ENCODE measurements around the gene AUTS2. TPM values are rescaled to one million over a fixed set of nuclear protein-coding genes. Genes with fewer than 3 reads are reported as not detected.

Gene AUTS2
- polyA plus RNA-seq, 1 donor (not counting 4 experiments of a cell fraction or from before 2014, with no cell fraction given), result 4.7 TPM

DNA sequence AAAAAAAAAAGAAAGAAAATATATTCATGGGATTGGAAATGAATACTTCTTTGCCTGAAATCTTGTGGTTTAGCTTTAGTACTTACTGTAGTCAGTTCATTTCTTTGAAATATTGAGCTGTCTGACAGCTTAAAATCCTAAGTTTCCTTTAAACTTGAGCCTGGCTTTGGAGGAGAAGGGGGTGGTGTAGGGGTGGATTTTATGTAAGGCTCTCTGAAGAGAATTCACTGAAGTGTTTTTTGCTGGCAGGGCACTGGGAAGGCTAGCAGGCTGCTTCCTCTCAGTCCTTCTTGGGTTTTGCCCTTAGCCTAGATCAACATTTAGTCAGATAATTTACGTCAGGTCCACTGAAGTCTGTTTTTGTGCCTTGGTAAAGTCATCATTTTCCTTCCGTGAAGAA is 516.5 kb downstream of the AUTS2 start:
- DNase-seq (ENCODE audit: low read depth, low spot score), result no peak
- Histone ChIP-seq H4K20me1 (ENCODE audit: control insufficient read depth, extremely low read depth, insufficient read depth, low read length) (no peaks in the 10 kb centered on the region), H3K4me2 (ENCODE audit: control insufficient read depth, extremely low read depth, insufficient read depth, low read depth, low read length) (no peak overlapping the region), H3K27ac (ENCODE audit: control insufficient read depth, insufficient read depth, low read length) (no peak overlapping the region), H3K36me3 (ENCODE audit: control insufficient read depth in 2 of 2, extremely low read depth in 1 of 2, insufficient read depth in 2 of 2, low read length in 2 of 2) (no peaks in the 10 kb centered on the region), H3K79me2 (ENCODE audit: control insufficient read depth, insufficient read depth, low read length) (no peaks in the 10 kb centered on the region), H2AFZ (ENCODE audit: control insufficient read depth, low read length) (no peak overlapping the region), H3K4me3 (ENCODE audit: control insufficient read depth in 2 of 3, extremely low read depth in 1 of 3, insufficient read depth in 2 of 3, low read depth in 1 of 3, low read length in 3 of 3) (no peak overlapping the region), H3K9me1 (ENCODE audit: control insufficient read depth, extremely low read depth, insufficient read depth, low read length) (no peaks in the 10 kb centered on the region), H3K27me3 (ENCODE audit: control insufficient read depth, extremely low read depth, insufficient read depth, low read length) (no peaks in the 10 kb centered on the region), H3K4me1 (ENCODE audit: control insufficient read depth, extremely low read depth, insufficient read depth, low read length) (no peaks in the 10 kb centered on the region), H3K9ac (ENCODE audit: control insufficient read depth, extremely low read depth, insufficient read depth, low read length) (no peak overlapping the region), H3K9me3 (ENCODE audit: control insufficient read depth, low read depth, low read length) (no peaks in the 10 kb centered on the region)
- TF ChIP-seq CTCF (optimal IDR thresholded peaks at IDR 0.05 in 1 of 3, IDR thresholded peaks at IDR 0.05 in 1 of 3, conservative IDR thresholded peaks at IDR 0.05 in 1 of 3; ENCODE audit: extremely low read depth in 1 of 3, insufficient read depth in 2 of 3, low read length in 3 of 3) (no peak), EZH2 (IDR thresholded peaks at IDR 0.05; ENCODE audit: low read length) (no peak)
- dilution Hi-C loops (cut with MboI; ENCODE audit: extremely low pct_ligation_motif_present, low sequenced_read_pairs), result no loop called here
- no peak for FAIRE-seq

GRCh38 chr7:70116244-70116643 is 518.0 kb downstream of the AUTS2 start:
- FAIRE-seq (no peak), DNase-seq (ENCODE audit: low read depth, low spot score) (no peak)
- Histone ChIP-seq H3K9ac (ENCODE audit: control insufficient read depth, extremely low read depth, insufficient read depth, low read length) (no peak overlapping the region), H3K4me2 (ENCODE audit: control insufficient read depth, extremely low read depth, insufficient read depth, low read depth, low read length) (no peak overlapping the region), H3K27ac (ENCODE audit: control insufficient read depth, insufficient read depth, low read length) (no peak overlapping the region), H3K4me3 (ENCODE audit: control insufficient read depth in 2 of 3, extremely low read depth in 1 of 3, insufficient read depth in 2 of 3, low read depth in 1 of 3, low read length in 3 of 3) (no peak overlapping the region), H3K27me3 (ENCODE audit: control insufficient read depth, extremely low read depth, insufficient read depth, low read length) (no peaks in the 10 kb centered on the region), H3K9me1 (ENCODE audit: control insufficient read depth, extremely low read depth, insufficient read depth, low read length) (no peaks in the 10 kb centered on the region), H4K20me1 (ENCODE audit: control insufficient read depth, extremely low read depth, insufficient read depth, low read length) (no peaks in the 10 kb centered on the region), H3K36me3 (ENCODE audit: control insufficient read depth in 2 of 2, extremely low read depth in 1 of 2, insufficient read depth in 2 of 2, low read length in 2 of 2) (no peaks in the 10 kb centered on the region), H3K79me2 (ENCODE audit: control insufficient read depth, insufficient read depth, low read length) (no peaks in the 10 kb centered on the region), H2AFZ (ENCODE audit: control insufficient read depth, low read length) (no peak overlapping the region), H3K9me3 (ENCODE audit: control insufficient read depth, low read depth, low read length) (no peaks in the 10 kb centered on the region), H3K4me1 (ENCODE audit: control insufficient read depth, extremely low read depth, insufficient read depth, low read length) (no peaks in the 10 kb centered on the region)
- TF ChIP-seq EZH2 (IDR thresholded peaks at IDR 0.05; ENCODE audit: low read length), result no peak
- no peak for TF ChIP-seq CTCF (optimal IDR thresholded peaks at IDR 0.05 in 1 of 3, IDR thresholded peaks at IDR 0.05 in 1 of 3, conservative IDR thresholded peaks at IDR 0.05 in 1 of 3; ENCODE audit: extremely low read depth in 1 of 3, insufficient read depth in 2 of 3, low read length in 3 of 3)
- dilution Hi-C loops (cut with MboI; ENCODE audit: extremely low pct_ligation_motif_present, low sequenced_read_pairs), result no loop called here
